Kidney epithelial cell (primary cell): Measurements from ENCODE around the gene NME1. TPM values are rescaled to one million over a fixed set of nuclear protein-coding genes. Genes with fewer than 3 reads are reported as not detected.
"Not testable (repeated sequence)": the region's sequence is repeated elsewhere in the genome, so short reads cannot be mapped to it uniquely, and the experiment has no call there.

ENCODE experiments used
- DNase-seq: peaks from one replicate; pipeline ENCODE4 v3.0.0-alpha.2; 2010; ENCODE audit warnings: low read depth
- H3K27me3 ChIP-seq: 2 replicates; pipeline ENCODE4 v1.6.0; 2011; ENCODE audit warnings: low read length; ENCODE audit not compliant: control insufficient read depth, insufficient read depth
- H3K36me3 ChIP-seq: 2 replicates; pipeline ENCODE4 v1.5.1; 2011; ENCODE audit warnings: low read length; ENCODE audit not compliant: control insufficient read depth, insufficient read depth
- H3K4me3 ChIP-seq: 2 replicates; pipeline ENCODE4 v1.5.1; 2011; ENCODE audit warnings: low read depth, mild to moderate bottlenecking, control low read depth, low read length
- CTCF ChIP-seq: IDR thresholded peaks from 2 replicates; pipeline ENCODE4 v1.5.1; 2011; ENCODE audit warnings: mild to moderate bottlenecking, moderate library complexity, low read length, control low read depth, inconsistent platforms; ENCODE audit not compliant: insufficient read depth, poor library complexity, severe bottlenecking
- total RNA-seq: library from RNA; depleted of rRNA; stranded (reverse); fragments of >200 nt; gene quantifications from 2 replicates; pipeline ENCODE4 v1.2.3, GENCODE V29; 2015

The NME1 gene
- total RNA-seq, 1 donor from 2014 or later = 162 TPM

- no peaks in the 10 kb centered on the region for H3K27me3 ChIP-seq
- H3K36me3 ChIP-seq = no peaks in the 10 kb centered on the region
- H3K4me3 ChIP-seq = peak overlapping the region; percentile 99
- no peak for DNase-seq
- TF ChIP-seq CTCF = peak; percentile 14
These were observed 33.7 kb upstream of the NME1 start for GRCh38 chr17:51119415-51120356.

GRCh38 chr17:51120357-51120738, 33.0 kb upstream of the NME1 start:
- Histone ChIP-seq H3K4me3 (peak overlapping the region; percentile 99), H3K36me3 (no peaks in the 10 kb centered on the region), H3K27me3 (no peaks in the 10 kb centered on the region)
- DNase-seq = no peak
- TF ChIP-seq CTCF = no peak

- Histone ChIP-seq H3K27me3 (no peaks in the 10 kb centered on the region), H3K36me3 (no peaks in the 10 kb centered on the region), H3K4me3 (peak within 1 kb of the TSS; percentile 99)
- peak; percentile 73 for DNase-seq
- no peak for TF ChIP-seq CTCF
These were observed 32.4 kb upstream of the NME1 start, which contains the start of gene SPAG9 for GRCh38 chr17:51120739-51121619. Gene SPAG9, minus strand, starts transcription at chr17:51120868. Its CDS starts 212 bp downstream, at chr17:51120656.

- no peak for TF ChIP-seq CTCF
- Histone ChIP-seq H3K36me3 (no peaks in the 10 kb centered on the region), H3K4me3 (peak overlapping the region; percentile 34), H3K27me3 (no peaks in the 10 kb centered on the region)
- DNase-seq = peak; percentile 94
These were observed 31.5 kb upstream of the NME1 start for GRCh38 chr17:51121620-51122472.

- H3K4me3 ChIP-seq, DNase-seq, H3K36me3 ChIP-seq, H3K27me3 ChIP-seq: not testable (repeated sequence)
These were observed 30.8 kb upstream of the NME1 start for GRCh38 chr17:51122473-51123115.
